NCI-H2107 treated with DMSO at 0.1 percent for 48 hours (cell line): ENCODE results near the gene DIS3L2.

Source experiments
- DNase-seq: peaks from one replicate; lab custom pipeline; 2025; ENCODE audit not compliant: unreplicated experiment; lab: John Stamatoyannopoulos, UW

Gene DIS3L2

GRCh38 chr2:231955758-231956472 lies 5.6 kb upstream of the DIS3L2 start:
- DNase-seq, result no peak

- DNase-seq, result no peak
Measured at GRCh38 chr2:231957913-231958763, 3.4 kb upstream of the DIS3L2 start.

GRCh38 chr2:231960810-231961348 lies 634 bp upstream of the DIS3L2 start:
- DNase-seq, result no peak

GRCh38 chr2:231965102-231965501 lies 3.6 kb downstream of the DIS3L2 start:
- peak; percentile 5 for DNase-seq

GRCh38 chr2:231966886-231967285 lies 5.4 kb downstream of the DIS3L2 start:
- no peak for DNase-seq

GRCh38 chr2:231968820-231969219 lies 7.3 kb downstream of the DIS3L2 start:
- no peak for DNase-seq

GRCh38 chr2:231970461-231970860 lies 8.9 kb downstream of the DIS3L2 start:
- DNase-seq, result no peak

- no peak for DNase-seq
Measured at GRCh38 chr2:231975001-231975400, 13.5 kb downstream of the DIS3L2 start.

- no peak for DNase-seq
Measured at GRCh38 chr2:231977430-231977829, 15.9 kb downstream of the DIS3L2 start.

GRCh38 chr2:231984992-231985391 lies 23.5 kb downstream of the DIS3L2 start:
- no peak for DNase-seq

- DNase-seq, result no peak
Measured at GRCh38 chr2:231985823-231986261, 24.3 kb downstream of the DIS3L2 start.

- no peak for DNase-seq
Measured at GRCh38 chr2:231987124-231987727, 25.7 kb downstream of the DIS3L2 start.

GRCh38 chr2:231988179-231988866 lies 26.8 kb downstream of the DIS3L2 start:
- DNase-seq, result no peak

GRCh38 chr2:231991664-231992063 lies 30.2 kb downstream of the DIS3L2 start:
- DNase-seq, result no peak

- no peak for DNase-seq
Measured at GRCh38 chr2:231992888-231993287, 31.4 kb downstream of the DIS3L2 start.

GRCh38 chr2:231996797-231997540 lies 35.5 kb downstream of the DIS3L2 start:
- DNase-seq, result no peak

GRCh38 chr2:231998046-231998445 lies 36.5 kb downstream of the DIS3L2 start:
- no peak for DNase-seq

GRCh38 chr2:232000439-232000838 lies 38.9 kb downstream of the DIS3L2 start:
- DNase-seq, result no peak

- no peak for DNase-seq
Measured at GRCh38 chr2:232001073-232001472, 39.6 kb downstream of the DIS3L2 start.

- DNase-seq, result no peak
Measured at GRCh38 chr2:232006253-232006652, 44.7 kb downstream of the DIS3L2 start.
